ENCODE data around the gene TAF4.

The TAF4 gene

DNA sequence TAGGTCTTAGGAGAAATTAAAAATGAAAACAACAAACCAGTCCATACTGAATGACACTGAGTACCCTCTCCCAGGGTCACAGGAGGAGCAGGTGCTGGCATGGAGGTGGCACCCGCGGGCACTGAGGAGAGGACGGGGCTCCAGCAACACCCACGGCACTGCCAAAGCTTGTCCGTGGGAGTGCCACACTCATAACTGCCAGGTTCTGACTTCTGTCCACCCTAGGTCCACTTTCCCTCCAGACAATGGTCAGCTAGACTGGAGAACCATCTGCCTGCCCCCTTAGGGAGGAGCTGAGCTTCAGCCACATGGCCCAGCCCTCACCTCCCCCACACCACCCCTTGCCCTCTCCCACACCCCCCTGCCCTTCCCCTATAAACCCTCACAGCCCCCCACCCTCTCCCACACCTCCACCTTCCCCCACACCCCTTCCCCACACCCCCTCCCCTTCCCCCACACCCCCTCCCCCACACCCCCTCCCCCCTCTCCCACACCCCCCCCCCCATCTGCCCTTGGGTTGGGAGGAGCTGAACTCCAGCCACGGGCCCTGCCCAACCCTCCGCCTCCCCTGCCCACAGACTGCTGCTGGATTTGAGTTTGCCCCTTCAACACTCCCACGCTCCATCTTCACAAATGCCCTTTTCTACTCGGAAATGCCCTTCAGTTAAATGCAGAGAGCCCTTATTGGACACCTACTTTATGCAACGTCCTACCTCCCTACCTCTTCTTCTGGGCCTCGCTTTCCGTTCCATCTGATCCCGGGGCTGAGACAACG lies 129.6 kb downstream of the TAF4 start:
- no peak overlapping the region for H3K4me3 ChIP-seq (ENCODE audit: low read depth, low read length)

DNA sequence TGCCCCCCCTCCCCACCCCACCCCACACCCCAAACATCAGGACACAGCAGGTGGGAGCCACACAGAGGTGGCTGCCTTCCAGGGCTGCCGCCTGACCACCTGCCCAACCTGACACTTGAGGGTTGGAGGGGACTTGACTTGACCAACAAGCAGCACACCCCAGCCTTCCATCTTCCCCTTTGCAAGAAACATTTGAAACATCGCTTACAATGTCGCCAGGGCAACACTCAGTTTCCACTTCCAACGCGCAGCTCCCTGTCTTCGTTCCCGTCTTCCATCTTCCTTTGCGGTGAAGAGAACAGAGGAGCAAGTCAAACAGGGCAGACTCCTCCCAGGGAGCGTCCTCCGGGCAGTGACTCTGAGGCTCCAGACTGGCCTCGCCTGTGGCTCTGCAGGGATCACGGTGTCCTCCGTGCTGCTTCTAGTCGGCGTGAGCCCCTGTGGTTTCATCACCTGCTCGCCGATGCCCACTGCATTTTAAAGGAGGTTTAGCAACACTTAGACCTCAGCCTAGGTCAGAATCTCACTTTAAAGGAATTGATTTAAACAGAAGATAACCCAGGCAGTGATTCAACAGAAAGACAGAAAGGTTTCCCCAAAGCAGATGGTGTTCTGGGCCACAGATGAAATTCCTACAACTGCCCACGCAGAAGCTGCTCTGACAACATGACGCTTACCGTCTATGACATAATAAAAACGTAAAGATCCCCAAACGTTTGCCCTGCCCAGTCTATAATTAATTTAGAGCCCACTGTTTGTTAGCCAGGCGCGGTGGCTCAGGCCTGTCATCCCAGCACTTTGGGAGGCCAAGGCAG lies 130.8 kb downstream of the TAF4 start:
- H3K4me3 ChIP-seq (ENCODE audit: low read depth, low read length): no peak overlapping the region

GRCh38 chr20:61933951-61934715 lies 131.5 kb downstream of the TAF4 start:
- H3K4me3 ChIP-seq (ENCODE audit: low read depth, low read length): no peak overlapping the region

DNA sequence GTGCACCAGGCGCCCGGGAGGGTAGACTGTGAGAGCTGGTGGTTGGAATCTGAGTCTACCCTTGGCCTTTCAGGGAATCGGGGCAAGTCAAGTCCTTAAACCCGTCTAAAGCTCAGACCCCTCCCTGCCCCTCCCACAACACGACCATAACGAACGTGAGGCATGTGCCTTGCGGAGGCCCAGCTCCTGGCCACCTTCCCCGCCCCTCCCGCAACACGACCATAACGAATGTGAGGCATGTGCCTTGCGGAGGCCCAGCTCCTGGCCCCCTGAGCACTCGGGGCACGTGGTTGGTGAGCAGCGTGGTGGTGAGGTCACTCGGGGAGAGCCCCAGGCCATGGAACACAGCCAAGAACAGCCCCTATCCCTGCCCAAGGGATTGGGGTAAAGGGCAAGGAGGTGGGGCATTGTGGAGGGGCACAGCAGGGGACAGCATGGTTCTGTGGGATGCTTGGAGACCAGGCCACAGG lies 132.2 kb downstream of the TAF4 start:
- no peak overlapping the region for H3K4me3 ChIP-seq (ENCODE audit: low read depth, low read length)

DNA sequence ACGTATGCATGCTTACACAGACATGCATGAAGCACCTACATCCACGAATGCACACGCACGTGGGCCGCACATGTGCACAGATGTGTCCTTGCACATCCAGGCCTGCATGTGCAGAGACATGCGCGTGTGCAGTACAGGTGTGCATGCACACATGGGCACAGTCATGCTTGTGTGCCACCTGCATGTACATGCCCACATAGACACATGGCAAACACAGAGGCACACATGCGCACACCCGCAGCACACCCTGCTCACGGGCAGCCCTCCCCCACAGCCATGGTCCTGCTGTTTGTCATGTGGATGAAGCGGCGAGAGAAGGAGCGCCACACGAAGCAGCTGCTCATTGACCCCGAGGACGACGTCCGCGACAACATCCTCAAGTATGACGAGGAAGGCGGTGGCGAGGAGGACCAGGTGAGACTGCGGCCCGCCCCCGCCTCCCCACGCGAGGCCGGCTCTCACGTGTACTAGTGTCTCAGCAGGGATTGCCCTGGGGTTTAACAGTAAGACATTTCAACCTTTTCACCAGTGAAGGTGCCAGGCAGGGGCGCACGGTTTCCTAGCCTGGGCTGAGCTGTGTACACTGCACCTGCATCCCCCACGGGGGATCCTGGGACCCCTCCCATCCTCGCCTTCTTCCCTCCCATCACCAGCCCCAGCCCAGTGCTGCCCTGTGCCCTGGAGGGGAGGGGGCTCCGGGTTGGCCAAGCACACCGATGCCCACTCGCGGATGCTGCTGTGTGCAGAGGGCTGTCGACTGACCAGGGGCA lies 132.8 kb downstream of the TAF4 start:
- H3K4me3 ChIP-seq (ENCODE audit: low read depth, low read length): no peak overlapping the region

DNA sequence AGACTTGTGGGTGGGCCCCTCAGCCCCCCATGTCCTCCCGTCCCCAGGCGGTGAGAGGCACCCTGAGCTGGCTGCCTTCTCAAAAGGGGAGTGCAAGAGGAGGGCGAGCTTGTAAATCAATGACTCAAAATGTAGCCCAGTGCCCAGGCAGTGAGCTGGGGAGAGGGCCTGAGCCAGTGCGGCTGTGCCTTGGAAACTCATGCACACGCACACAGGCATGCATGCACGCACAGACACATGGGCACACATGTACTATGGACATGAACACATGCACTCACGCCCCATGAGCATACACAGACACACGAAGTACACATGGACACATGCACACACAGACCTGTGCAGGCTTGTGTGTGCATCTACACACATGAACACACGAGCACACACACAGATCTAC lies 133.5 kb downstream of the TAF4 start:
- no peak overlapping the region for H3K4me3 ChIP-seq (ENCODE audit: low read depth, low read length)

- H3K4me3 ChIP-seq (ENCODE audit: low read depth, low read length): no peak overlapping the region
Measured at GRCh38 chr20:61931476-61932198, 134.0 kb downstream of the TAF4 start.

GRCh38 chr20:61930776-61931475 lies 134.8 kb downstream of the TAF4 start:
- H3K4me3 ChIP-seq (ENCODE audit: low read depth, low read length): no peak overlapping the region

DNA sequence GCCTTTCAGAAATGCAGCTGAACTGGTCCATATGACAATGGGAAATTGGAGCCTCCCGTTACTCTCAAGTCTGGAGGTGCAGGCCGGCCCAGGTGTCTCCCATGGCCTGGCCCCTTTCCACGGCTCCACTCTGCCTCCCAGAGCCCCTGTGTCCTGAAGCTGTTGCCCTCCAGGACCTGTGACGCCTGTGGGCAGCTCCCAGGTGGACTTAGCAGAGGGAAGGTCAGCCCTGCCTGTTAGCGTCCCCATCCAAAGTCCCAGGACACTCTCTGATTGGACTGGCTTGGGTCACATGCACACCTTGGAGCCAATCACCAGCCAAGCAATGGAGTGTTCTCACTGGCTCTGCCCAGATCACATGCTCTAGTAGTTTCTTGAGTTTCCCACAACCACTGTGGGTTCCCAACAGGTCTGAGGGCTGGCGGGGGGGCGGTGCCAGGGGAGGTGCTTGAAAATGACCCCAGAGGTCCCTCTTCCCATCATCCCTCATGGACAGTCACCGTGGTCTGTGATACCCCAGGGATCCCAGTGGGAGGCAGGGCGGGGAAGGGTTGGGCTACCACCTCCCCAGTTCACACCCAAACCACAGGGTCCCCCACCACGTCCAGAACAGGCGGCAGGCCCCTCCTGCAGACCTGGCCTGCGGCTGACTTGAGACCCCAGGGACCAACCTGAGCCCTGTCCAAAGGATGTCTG lies 135.6 kb downstream of the TAF4 start:
- no peak overlapping the region for H3K4me3 ChIP-seq (ENCODE audit: low read depth, low read length)

GRCh38 chr20:61929561-61929960 lies 136.1 kb downstream of the TAF4 start:
- H3K4me3 ChIP-seq (ENCODE audit: low read depth, low read length): no peak overlapping the region

- H3K4me3 ChIP-seq (ENCODE audit: low read depth, low read length): no peak overlapping the region
Measured at GRCh38 chr20:61927826-61928541, 137.7 kb downstream of the TAF4 start.

GRCh38 chr20:61927193-61927825 lies 138.4 kb downstream of the TAF4 start:
- H3K4me3 ChIP-seq (ENCODE audit: low read depth, low read length): no peak overlapping the region

DNA sequence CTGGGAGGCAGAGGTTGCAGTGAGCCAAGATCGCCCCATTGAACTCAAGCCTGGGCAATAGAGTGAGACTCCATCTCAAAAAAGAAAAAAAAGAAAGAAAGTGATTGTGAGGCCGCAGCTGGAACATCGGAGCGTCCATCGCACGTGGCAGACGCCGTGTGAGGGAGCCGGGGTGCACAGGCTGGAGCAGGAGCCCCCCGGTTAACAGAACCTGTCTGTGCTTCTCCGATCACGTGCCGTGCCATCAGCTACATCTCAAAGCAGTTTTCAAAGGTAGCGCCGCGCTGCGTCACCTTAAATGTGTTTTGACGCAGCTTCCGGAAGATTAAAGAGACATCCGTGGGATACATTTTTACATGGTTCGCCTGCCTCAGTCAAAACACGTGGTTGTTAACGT lies 138.9 kb downstream of the TAF4 start:
- no peak overlapping the region for H3K4me3 ChIP-seq (ENCODE audit: low read depth, low read length)

- H3K4me3 ChIP-seq (ENCODE audit: low read depth, low read length): no peak overlapping the region
Measured at GRCh38 chr20:61926253-61926613, 139.4 kb downstream of the TAF4 start.

DNA sequence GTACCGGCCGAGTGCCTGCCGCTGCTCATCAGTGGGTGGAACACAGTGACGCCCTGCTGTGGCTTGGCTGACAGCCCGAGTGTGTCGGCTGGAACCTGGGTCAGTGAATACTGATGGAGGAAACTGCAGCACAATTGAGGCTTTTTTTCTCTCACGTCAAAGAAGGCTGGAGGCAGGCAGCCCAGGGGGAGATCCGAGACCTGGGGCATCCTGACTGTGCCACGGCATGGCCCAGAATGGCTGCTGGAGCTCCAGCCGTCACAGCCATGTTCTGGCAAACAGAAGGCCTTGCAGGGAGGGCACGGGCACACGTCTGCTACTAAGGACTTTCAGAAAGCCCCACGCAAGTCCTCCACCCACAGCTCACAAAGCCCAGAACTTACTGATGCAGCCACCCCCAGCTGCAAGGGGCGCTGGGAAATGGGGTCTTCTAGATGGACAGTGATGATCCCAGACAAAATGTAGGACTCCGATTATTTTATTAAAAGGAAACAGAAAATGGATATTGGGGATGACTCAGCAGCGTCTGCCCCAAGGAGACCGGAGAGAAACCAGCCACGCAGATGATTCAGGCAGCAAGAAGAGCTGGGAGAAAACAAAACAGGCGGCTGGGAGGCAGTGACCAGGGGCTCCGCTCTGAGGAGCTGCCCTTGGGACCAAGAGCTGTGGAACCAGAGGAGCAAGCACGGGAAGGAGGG lies 140.0 kb downstream of the TAF4 start:
- no peak overlapping the region for H3K4me3 ChIP-seq (ENCODE audit: low read depth, low read length)

- no peak overlapping the region for H3K4me3 ChIP-seq (ENCODE audit: low read depth, low read length)
Measured at GRCh38 chr20:61924858-61925554, 140.7 kb downstream of the TAF4 start.
